PC-9 (cell line): Measurements from ENCODE around the gene RNASE4. TPM values are rescaled to one million over a fixed set of nuclear protein-coding genes. Genes with fewer than 3 reads are reported as not detected.
"Not testable (repeated sequence)": the region's sequence is repeated elsewhere in the genome, so short reads cannot be mapped to it uniquely, and the experiment has no call there.

Experiments used
- BruUV-seq: library from RNA; stranded (reverse); fragments of 400-500 nt; replicated peaks from 2 replicates; lab custom pipeline; 2021; lab: Mats Ljungman, UMichigan
- CTCF ChIA-PET: fragments of 300-600 bp; sonication (Branson Sonifier 250); formaldehyde crosslinking; loops from one replicate; lab custom pipeline; 2022; ENCODE audit warnings: antibody characterized with exemption; lab: Charles Lee
- POLR2A ChIA-PET: fragments of 300-600 bp; sonication (Branson Sonifier 250); formaldehyde crosslinking; loops from one replicate; lab custom pipeline; 2022; ENCODE audit warnings: antibody characterized with exemption; ENCODE audit not compliant: unreplicated experiment; lab: Charles Lee
- DNase-seq, 2 experiments: peaks; one replicate each; pipeline versions ENCODE4 v3.0.0 to v3.0.0-alpha.2; 2015 to 2022; ENCODE audit warnings: mixed read lengths in 1 of 2
- H2AFZ ChIP-seq: fragments of 200-600 bp; sonication (generic); 2 replicates; pipeline ENCODE4 v1.8.1; 2017; ENCODE audit warnings: antibody characterized with exemption
- H3F3A ChIP-seq: fragments of 200-600 bp; sonication (generic); 2 replicates; pipeline ENCODE4 v1.8.1; 2017; ENCODE audit warnings: antibody characterized with exemption, mild to moderate bottlenecking, low read depth; ENCODE audit not compliant: insufficient read depth
- H3K27ac ChIP-seq: fragments of 200-600 bp; sonication (generic); 2 replicates; pipeline ENCODE4 v1.6.1; 2016; ENCODE audit warnings: mixed run types
- H3K27me3 ChIP-seq: fragments of 200-600 bp; sonication (generic); 2 replicates; pipeline ENCODE4 v1.6.1; 2016; ENCODE audit warnings: low read depth, mixed run types; ENCODE audit not compliant: insufficient read depth
- H3K36me3 ChIP-seq: fragments of 200-600 bp; sonication (generic); 2 replicates; pipeline ENCODE4 v1.6.1; 2016; ENCODE audit warnings: low read depth, mixed run types
- H3K4me1 ChIP-seq: fragments of 200-600 bp; sonication (generic); replicated peaks from 2 replicates; pipeline ENCODE4 v1.6.1; 2016; ENCODE audit warnings: mixed run types; ENCODE audit not compliant: insufficient read depth
- H3K4me2 ChIP-seq: fragments of 200-600 bp; sonication (generic); 2 replicates; pipeline ENCODE4 v1.6.1; 2017; ENCODE audit warnings: mixed run types
- H3K4me3 ChIP-seq: fragments of 200-600 bp; sonication (generic); 2 replicates; pipeline ENCODE4 v1.6.1; 2016; ENCODE audit warnings: mixed run types
- H3K79me2 ChIP-seq: fragments of 200-600 bp; sonication (generic); 2 replicates; pipeline ENCODE4 v1.6.1; 2017; ENCODE audit warnings: low read depth, mixed run types
- H3K9me2 ChIP-seq: fragments of 200-600 bp; sonication (generic); 2 replicates; pipeline ENCODE4 v1.8.1; 2017; ENCODE audit warnings: mild to moderate bottlenecking; ENCODE audit not compliant: insufficient read depth
- H3K9me3 ChIP-seq: fragments of 200-600 bp; sonication (generic); 2 replicates; pipeline ENCODE4 v1.8.1; 2016; ENCODE audit warnings: low read depth; ENCODE audit not compliant: insufficient read depth
- H4K20me1 ChIP-seq: fragments of 200-600 bp; sonication (generic); 2 replicates; pipeline ENCODE4 v1.8.1; 2017; ENCODE audit not compliant: insufficient read depth
- EZH2 ChIP-seq: fragments of 200-600 bp; sonication (generic); IDR thresholded peaks from 2 replicates; pipeline ENCODE4 v1.8.0; 2017; ENCODE audit warnings: antibody characterized with exemption, low read depth
- intact Hi-C: fragments of 100-400 bp; cut with micrococcal nuclease; formaldehyde crosslinking; loops from one replicate; pipeline ENCODE4 v1.10.0; 2022; ENCODE audit not compliant: unreplicated experiment
- total RNA-seq: library from RNA; stranded (reverse); gene quantifications from 2 replicates; pipeline ENCODE4 v1.2.3, GENCODE V29; 2021
- TF ChIP-seq, protein P1 (sequence below): fragments of 200-600 bp; sonication (generic); conservative IDR thresholded peaks from 2 replicates; pipeline ENCODE4 v1.6.1; 2017; ENCODE audit warnings: mixed run types, antibody characterized with exemption, mild to moderate bottlenecking, moderate library complexity

RNASE4 gene
- total RNA-seq, 1 experiment from 2014 or later: 4.0 TPM

DNA sequence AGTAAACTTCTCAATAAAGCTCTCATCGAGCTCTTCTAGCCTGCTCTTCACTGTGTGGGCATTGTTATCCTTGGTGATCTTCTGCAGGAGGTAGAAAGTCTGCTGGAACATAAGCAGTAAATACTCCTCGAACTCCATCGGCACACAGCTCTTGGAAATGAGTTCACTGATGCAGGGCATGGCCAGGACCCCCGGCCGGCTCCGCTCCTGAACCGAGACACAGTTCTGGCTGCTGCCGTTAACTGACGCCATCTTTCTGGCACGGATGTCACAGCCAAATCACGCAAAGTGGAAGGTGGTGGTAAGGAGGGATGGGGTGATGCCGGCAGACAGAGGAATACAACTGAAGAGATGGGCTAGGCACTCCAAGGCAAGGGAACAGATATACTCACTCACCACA, 37.7 kb downstream of the RNASE4 start:
- TF ChIP-seq, protein P1, sequence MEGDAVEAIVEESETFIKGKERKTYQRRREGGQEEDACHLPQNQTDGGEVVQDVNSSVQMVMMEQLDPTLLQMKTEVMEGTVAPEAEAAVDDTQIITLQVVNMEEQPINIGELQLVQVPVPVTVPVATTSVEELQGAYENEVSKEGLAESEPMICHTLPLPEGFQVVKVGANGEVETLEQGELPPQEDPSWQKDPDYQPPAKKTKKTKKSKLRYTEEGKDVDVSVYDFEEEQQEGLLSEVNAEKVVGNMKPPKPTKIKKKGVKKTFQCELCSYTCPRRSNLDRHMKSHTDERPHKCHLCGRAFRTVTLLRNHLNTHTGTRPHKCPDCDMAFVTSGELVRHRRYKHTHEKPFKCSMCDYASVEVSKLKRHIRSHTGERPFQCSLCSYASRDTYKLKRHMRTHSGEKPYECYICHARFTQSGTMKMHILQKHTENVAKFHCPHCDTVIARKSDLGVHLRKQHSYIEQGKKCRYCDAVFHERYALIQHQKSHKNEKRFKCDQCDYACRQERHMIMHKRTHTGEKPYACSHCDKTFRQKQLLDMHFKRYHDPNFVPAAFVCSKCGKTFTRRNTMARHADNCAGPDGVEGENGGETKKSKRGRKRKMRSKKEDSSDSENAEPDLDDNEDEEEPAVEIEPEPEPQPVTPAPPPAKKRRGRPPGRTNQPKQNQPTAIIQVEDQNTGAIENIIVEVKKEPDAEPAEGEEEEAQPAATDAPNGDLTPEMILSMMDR: no peak
- TF ChIP-seq EZH2: no peak
- Histone ChIP-seq H3K4me3 (no peak overlapping the region), H3K36me3 (no peaks in the 10 kb centered on the region), H2AFZ (no peak overlapping the region), H4K20me1 (no peaks in the 10 kb centered on the region), H3K27me3 (no peaks in the 10 kb centered on the region), H3F3A (no peaks in the 10 kb centered on the region), H3K9me2 (no peaks in the 10 kb centered on the region), H3K9me3 (no peaks in the 10 kb centered on the region), H3K4me2 (no peak overlapping the region), H3K79me2 (no peaks in the 10 kb centered on the region), H3K27ac (no peak overlapping the region), H3K4me1 (0 out of 2 replicates have a peak, but pooled peaks cover 4% of the 10 kb centered on the region)
- no TSS peak for BruUV-seq
- intact Hi-C loops: no loop called here
- ChIA-PET POLR2A (no interaction called here), CTCF (no interaction called here)
- DNase-seq: no peak

DNA sequence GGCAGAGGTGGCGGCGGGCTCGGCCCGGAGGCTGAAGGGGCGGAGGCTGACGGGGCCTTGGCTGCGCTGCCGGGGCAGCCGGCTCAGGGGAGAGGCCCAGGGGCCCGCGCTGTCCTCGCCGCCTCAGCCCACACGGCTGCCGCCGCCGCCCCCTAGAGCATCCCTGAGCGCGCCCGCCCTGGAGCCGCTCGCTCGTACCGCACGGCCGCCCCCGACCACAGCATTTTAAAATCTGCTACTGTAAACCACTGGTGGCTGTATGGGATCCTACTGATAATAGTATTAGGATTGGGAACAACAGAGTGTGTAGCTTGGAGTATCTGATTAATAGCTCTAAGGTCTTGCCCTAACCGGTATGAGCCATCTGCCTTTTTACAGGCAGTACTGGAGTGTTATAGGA, 39.1 kb downstream of the RNASE4 start:
- no peaks in the 10 kb centered on the region for H3K9me3 ChIP-seq
- ChIA-PET POLR2A (no interaction called here), CTCF (no interaction called here)
- no peak overlapping the region for H3K27ac ChIP-seq
- H3F3A ChIP-seq: no peaks in the 10 kb centered on the region
- no peaks in the 10 kb centered on the region for H3K79me2 ChIP-seq
- H2AFZ ChIP-seq: no peak overlapping the region
- H3K9me2 ChIP-seq: no peaks in the 10 kb centered on the region
- TF ChIP-seq, protein P1: no peak
- TF ChIP-seq EZH2: no peak
- H3K27me3 ChIP-seq: no peaks in the 10 kb centered on the region
- no peak for DNase-seq
- no TSS peak for BruUV-seq
- H3K4me1 ChIP-seq: 0 out of 2 replicates have a peak, but pooled peaks cover 4% of the 10 kb centered on the region
- intact Hi-C loops: no loop called here
- no peak overlapping the region for H3K4me2 ChIP-seq
- H3K36me3 ChIP-seq: no peaks in the 10 kb centered on the region
- H4K20me1 ChIP-seq: no peaks in the 10 kb centered on the region
- H3K4me3 ChIP-seq: no peak overlapping the region

DNA sequence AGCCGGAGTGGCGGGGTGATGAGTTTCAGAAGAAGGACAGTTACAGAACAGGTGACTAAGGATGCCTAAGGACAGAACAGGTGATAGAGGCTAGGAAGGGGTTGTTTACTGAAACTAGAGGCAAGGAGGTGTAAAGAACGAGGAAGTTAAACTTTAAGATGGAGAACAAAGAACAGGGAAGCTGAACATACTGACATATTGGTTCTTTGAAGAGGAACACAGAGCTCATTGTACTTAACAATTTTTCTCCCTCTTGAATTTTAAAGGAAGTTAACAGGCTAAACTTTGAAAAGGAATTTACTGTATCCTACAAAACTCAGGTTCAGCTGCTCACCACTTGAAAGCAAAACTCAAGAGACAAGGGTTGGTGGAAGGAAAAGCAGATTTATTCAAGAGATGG, 41.8 kb downstream of the RNASE4 start:
- H3K79me2 ChIP-seq, DNase-seq, POLR2A ChIA-PET, H3K9me2 ChIP-seq, H3K27me3 ChIP-seq, H3F3A ChIP-seq, H3K9me3 ChIP-seq, CTCF ChIA-PET, H3K4me1 ChIP-seq, BruUV-seq, intact Hi-C loops, H2AFZ ChIP-seq, H3K4me3 ChIP-seq, H4K20me1 ChIP-seq, H3K4me2 ChIP-seq, H3K36me3 ChIP-seq, H3K27ac ChIP-seq: not testable (repeated sequence)

DNA sequence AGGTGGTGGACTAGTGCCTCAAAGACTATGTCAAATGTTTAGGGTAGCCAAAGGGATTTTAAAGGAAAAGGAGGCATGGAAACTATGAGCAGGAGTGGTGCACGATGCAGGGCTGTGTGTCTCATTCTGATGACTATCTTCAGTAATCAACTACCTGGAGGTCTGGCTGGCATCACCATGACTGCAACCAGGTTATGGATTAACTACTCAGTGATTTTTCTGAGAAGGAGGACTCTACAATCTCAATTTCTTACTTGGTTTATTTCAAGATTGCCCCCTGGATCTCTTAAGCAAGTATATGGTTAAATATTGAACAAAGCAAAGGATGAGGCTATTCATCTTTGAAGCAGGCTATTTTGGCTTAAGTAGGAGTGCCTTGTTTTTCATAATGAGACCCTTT, 42.2 kb downstream of the RNASE4 start:
- no peak overlapping the region for H3K4me2 ChIP-seq
- no TSS peak for BruUV-seq

More for the DNA sequence above, 42.2 kb downstream of the RNASE4 start:
- Histone ChIP-seq H2AFZ (no peak overlapping the region), H3K9me2 (no peaks in the 10 kb centered on the region), H3K36me3 (no peaks in the 10 kb centered on the region), H4K20me1 (no peaks in the 10 kb centered on the region), H3K4me1 (no peaks in the 10 kb centered on the region), H3K4me3 (no peak overlapping the region), H3F3A (no peaks in the 10 kb centered on the region), H3K79me2 (no peaks in the 10 kb centered on the region), H3K9me3 (no peaks in the 10 kb centered on the region), H3K27me3 (no peaks in the 10 kb centered on the region), H3K27ac (no peak overlapping the region)
- DNase-seq: no peak
- intact Hi-C loops: no loop called here
- ChIA-PET CTCF (no interaction called here), POLR2A (no interaction called here)
- TF ChIP-seq, protein P1: no peak
- no peak for TF ChIP-seq EZH2
